NCI-H460 (cell line): ENCODE data around the gene UPK3A. TPM values are rescaled to one million over a fixed set of nuclear protein-coding genes. Genes with fewer than 3 reads are reported as not detected.
"Not testable (repeated sequence)": the region's sequence is repeated elsewhere in the genome, so short reads cannot be mapped to it uniquely, and the experiment has no call there.

Experiments
- DNase-seq: peaks from one replicate; pipeline ENCODE4 v3.0.0-alpha.2; 2016; ENCODE audit warnings: low read depth; ENCODE audit errors: extremely low read depth
- total RNA-seq: library from RNA; depleted of rRNA; stranded (reverse); fragments of >200 nt; shearing (Covaris generic); gene quantifications from 2 replicates; pipeline ENCODE4 v1.2.3, GENCODE V29; 2014

UPK3A gene
- total RNA-seq, 1 experiment from 2014 or later = not detected

DNA sequence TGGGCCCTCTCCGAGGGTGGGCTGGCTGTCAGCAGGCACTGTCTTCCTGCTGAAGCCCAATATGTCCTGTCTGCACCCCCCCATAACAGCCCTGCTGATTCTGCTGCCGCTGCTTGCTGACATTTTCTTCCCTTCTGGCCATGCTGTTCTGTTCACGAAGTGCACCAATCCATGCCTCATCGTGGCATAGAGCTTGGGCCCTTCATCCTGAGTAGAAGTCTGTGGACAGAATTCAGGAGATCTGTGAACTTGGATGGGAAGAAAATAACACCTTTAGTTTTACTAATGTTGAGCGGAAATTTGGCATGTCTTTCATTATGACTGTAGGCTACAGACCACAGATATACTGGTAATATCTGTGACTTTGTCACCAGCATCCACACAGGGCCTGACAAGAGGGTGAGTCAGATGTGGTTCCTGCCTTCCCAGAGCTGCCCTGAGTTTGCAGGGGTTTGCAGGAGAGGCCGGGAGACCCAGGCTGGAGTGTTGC is 29.9 kb upstream of the UPK3A start:
- no peak for DNase-seq

DNA sequence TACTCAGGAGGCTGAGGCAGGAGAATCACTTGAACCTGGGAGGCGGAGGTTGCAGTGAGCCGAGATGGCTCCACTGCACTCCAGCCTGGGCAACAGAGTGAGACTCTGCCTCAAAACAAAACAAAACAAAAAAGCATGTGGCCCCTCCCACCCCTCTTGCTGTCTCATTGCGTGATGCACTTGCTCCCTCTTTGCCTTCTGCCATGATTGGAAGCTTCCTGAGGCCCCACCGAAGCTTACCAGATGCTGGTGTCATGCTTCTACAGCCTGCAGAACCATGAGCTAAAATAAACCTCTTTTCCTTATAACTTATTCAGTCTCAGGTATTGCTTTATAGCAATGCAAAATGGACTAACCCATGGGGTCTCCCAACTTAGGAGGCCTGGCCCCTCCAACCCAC is 26.8 kb upstream of the UPK3A start:
- not testable (repeated sequence) for DNase-seq

DNA sequence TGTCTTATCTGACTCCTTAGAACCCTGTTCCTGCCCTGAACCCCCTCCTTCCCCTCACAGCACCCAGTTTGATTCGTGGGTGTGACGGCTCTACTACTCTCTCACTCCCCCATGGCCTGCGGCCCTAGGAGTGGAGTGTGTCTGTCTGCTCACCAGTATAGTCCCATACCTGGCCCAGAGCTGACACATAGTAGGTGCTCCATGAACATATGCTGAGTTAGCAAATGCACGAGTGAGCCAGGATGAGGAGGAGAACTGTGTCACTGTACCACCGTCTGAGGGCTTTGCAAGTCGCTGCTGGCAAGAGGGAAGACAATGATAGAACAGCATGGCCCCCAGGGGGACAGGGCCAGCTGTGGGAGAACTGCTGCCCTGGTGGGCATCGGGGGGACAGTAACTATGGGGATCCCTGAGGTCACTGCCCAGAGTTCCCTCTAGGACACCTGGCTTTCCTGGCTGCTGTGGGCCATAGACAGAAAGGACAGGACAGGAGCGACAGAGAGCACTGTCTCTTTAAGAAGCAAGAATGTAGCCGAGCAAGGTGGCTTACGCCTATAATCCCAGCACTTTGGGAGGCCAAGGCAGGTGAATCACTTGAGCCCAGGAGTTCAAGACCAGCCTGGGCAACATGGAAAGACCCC is 24.9 kb upstream of the UPK3A start:
- no peak for DNase-seq

DNA sequence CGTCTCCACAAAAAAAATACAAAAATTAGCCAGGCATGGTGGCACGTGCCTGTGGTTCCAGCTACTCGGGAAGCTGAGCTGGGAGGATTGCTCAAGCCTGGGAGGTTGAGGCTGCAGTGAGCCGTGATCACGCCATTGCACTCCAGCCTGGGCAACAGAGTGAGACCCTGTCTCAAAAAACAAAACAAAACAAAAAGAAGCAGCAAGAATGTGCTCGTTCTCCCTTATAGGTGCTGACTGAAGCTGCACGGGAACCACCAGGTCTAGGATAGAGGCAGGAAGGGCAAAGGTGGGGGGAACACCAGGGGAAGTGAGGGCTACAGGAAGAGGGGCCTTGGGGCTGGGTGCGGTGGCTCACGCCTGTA is 24.4 kb upstream of the UPK3A start:
- DNase-seq = not testable (repeated sequence)

DNA sequence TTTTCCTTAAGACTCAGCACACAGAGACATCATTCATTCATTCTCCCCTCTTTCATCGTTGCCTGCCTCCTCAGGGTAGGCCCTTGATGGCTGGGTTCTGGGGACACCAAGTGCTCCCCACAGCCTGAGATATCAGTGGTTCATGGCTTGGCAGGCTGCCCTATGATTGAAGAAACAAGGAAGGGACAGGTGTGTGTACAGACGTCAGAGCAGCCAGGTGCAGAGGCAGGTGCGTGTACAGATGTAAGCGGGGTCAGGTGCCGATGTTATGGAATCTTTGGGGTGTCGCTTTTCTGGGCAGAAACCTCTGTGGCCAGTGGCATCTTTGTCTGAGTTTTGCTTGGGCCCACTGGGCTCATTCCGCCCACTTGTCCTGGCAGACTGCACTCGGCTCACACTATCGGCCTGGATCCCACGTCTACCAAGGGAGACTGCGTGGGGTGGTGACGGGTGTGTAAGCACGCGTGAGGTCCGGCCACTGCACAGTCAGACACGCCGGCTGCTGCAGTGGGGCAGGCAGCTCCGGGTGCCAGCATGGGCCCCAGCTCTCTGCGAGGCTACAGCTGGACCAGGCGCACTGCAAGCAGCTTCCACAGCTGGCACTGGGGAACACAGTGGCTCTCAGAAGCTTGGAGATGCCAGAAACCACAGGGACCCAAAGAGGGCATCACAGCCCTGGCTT is 23.2 kb upstream of the UPK3A start:
- no peak for DNase-seq

DNA sequence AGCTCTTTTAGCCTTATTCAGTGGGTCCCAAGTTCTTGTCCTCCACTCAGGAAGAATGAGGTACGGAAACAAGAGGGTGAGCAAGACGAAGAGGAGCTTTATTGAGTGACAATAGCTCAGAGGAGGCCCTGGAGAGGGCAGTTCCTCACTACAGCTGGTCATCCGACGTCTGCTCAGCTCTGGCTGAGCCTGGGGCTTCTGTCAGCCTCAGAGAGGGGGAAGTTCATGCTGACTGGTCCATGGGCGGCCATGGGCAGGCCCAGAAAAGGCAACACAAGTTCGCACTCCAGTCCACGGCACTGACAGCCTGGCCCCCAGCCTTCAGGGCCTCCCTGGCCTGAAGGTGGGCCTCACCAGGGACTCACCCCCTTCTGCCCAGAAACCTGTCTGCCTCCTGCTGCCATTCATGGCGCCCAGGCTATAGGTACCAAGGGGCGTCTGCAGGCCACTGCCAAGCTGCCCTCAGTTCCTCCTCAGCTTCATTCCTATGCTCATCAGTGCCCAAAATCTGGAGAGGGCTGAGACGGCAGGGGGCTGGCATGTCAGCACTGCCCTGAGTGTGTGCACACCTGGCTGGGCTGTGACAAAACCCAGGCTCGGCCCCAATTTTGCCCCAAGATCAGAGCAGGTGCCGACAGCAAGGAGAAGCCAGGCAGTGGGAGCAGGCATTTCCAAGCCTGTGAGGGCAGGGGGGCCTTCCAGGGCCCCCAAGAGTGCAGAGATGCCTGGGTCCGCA is 22.4 kb upstream of the UPK3A start:
- no peak for DNase-seq

DNA sequence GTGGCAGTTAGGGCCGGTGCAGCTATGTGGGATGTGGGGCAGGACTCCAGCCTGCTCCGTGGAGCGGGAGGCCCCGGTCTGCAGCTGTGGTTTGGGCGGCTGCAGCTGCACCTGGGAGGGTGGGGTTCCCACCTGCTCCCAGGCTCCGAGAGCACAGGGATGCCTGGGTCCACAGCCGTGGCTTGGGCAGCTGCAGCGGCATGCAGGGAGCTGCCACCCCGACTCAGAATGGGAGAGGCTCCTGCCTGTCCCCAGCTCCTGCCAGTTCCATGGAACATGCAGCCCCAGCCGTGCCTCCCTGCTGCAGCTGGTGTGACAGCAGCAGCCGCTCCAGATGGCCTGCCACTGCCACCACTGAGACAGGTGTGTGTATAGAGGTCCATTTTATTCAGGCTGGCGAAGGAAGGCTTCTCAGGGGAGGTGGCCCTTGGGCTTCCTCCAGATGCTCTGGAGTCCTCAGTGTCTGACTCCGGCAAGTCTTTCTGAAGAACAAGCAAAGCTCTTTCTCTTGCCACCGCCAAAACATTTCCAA is 21.8 kb upstream of the UPK3A start:
- DNase-seq = no peak

DNA sequence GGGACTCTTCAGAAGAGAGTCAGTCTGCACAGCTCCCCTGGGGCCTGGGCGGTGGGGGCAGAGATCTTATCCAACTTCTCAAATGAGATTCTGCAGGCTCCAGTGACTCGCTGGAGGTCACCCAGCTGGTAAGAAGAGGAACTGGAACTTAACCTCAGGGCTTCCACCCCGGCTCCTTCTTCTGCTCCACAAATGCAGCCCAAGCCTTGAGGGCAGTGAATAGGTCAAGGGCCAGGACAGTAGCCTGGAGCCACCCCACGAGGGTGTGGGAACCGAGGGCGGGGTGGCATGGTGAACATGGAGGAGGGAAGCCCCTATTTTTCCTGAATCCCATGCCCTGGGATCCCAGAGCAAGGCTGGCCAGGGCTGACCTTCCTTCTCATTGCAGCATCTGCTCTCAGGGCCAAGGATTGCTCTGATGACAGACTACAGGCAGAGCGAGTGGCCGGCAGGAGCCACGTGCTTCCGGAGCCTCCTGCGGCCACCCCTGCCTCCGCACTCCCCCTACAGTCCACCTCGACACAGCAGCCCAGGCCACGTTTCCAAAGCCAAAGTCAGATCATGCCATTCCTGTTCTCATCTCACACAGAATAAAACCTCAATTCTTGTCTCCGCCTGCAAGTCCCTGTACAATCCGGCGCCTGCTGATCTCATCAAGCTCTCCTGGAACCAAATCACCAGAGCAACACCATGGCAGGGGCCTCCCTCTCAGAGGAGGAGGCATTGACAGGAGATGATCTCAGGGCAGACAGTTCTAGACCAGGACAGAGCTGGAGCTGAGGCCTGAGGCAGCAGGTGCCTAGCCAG is 21.1 kb upstream of the UPK3A start:
- peak; percentile 65 for DNase-seq

DNA sequence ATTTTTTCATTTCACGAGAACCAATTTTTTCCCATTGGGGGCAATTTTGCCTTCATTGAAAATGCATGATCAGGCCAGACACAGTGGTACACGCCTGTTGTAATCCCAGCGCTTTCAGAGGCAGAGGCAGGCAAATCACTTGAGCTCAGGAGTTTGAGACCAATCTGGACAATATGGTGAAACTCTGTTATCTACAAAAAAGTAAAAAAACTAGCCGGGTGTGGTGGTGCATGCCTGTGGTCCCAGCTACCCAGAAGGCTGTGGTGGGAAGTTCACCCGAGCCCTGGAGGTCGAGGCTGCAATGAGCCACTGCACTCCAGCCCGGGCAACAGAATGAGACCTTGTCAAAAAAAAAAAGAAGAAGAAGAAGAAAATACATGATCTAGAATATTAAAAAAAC is 19.2 kb upstream of the UPK3A start:
- DNase-seq = no peak

DNA sequence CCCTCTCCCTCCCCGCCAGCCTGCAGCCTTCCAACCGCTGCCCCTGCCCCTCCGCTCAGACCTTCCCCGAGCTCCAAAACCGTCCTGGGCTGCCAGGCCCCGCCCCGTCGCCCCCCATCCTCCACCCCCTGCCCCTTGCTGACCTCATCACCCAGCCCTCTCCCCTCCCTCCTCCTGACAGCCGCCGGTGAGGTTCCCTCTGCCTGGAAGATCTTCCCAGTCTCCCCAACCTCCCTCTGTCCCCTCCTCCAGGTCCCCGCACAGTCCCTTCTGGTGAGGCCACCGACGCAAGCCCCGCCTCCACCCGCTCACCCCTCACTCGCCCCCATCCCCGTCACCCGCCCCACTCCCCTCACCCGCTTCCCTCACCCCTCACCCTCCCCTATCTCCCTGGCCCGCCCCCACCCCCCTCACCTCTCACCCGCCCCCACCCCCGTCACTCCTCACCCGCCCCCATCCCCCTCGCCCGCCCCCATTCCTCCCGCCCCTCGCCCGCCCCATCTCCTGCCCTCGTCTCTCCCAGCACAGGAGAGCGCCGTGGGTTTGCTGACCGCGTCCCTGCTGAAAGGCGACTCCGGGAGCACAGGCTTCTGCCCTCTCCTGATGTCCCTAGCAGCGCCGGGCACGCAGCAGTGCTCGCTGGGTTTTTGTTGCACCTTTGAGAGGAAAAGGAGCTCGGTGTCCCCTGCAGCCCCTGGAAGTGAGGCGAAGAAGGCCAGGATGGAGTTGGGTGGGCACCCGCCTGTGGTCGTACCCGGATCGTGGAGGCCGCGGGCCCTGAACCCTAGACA is 16.4 kb upstream of the UPK3A start:
- no peak for DNase-seq

DNA sequence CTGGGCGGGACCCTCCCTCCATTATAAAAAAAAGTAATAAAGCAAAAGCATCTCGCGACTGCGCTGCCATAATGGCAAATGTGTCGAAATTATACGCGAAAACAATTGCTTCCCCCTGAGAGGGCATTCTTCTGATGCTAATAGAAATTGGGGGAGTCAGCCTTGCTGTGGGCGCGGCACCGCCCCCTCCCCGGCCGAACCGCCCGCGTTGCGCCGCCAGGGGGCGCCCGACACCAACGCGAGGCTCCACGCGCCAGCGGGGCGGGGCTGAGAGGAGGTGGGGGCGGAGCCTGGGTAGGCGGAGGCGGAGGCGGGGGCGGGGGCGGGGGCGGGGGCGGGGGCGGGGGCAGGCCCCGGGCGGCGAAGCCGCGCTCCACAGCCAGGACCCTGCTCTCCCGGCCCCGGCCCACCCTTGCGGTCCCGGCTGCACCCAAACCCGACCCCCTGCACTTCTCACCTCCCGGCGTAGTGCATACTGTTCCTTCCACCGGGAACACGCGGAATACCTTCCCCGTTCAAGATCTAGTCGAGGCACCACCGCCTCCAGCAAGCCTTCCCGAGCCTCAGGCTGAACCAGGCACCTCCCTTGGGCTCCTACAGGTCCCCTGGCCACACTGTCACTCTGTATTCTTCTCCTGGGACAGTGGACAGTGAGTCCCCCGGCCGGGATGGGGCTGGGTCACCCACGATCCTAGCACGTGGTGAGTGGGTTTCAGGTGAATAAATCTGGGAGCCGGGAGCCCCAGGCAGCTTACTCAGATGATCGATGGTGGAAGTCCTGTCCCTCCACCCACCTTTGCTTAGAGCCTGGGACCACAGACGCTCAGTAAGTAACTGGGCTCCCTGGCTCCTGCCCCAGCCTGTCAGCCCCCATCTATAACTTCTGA is 15.5 kb upstream of the UPK3A start:
- peak; percentile 60 for DNase-seq

DNA sequence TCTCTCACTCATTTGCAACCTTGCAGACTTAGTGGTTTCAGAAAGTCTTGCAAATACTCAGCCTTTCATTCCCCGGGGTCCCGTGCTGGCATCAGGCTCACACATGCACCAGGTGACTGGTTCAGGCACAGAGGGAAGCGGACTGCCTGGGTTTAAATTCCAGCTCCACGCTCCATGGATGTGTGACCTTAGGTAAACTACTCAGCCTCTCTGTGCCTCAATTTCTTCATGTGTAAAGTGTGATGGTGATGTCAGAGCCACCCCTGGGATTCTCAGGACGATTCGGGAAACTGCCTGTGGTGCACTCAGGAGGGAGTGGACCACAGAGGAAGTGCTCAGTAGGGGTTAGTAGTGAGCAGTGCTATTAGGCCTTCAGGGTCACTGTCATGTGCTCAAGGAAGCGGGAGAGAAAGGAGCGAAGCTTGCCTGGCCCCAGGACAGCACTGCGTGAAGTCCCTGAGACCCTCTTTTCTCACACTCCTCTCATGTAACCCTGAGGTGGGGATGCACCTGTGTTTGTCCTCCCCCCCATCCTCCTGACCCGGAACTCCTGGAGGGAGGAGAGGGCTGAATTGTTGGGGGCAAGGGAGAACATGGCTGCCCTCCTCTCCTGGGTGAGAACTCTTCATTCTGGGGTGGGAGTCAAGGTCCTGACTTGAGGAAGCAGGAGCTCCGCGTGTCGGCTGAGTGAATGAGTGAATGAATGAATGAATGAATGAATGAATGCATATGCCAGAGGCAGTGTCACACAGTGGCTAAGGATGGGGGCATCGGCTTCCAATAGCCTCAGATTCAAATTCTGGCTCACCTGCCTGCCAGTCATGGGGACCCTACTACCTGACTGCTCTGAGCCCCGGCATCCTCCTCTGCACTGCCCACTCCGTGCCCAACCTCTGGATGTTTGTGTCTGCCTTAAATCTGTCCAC is 14.4 kb upstream of the UPK3A start:
- DNase-seq = no peak

DNA sequence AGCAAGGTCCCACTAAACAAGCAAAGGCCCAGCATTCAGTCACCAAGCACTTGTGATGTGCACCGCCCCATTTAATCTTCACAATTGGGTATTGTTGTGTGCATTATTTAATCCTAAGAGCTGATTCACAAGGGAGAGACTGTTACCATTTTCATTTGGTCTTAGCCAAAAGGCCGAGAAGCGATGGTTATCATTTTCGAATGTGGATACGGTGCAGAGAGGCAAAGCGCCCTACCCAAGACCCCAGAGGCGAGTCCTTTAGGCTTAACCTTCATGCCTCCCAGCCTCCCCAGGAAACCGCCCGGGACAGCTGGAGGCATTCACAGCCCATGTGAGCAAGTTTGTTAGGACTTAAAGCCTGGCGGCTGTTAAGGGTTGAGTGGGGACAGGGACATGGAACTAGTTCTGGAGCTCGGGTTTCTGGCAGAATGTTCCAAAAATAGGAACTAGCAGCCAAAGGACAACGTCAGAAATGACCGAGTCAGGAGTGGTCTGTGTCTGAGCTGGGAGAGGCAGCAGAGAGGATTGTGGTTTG is 13.0 kb upstream of the UPK3A start:
- no peak for DNase-seq

DNA sequence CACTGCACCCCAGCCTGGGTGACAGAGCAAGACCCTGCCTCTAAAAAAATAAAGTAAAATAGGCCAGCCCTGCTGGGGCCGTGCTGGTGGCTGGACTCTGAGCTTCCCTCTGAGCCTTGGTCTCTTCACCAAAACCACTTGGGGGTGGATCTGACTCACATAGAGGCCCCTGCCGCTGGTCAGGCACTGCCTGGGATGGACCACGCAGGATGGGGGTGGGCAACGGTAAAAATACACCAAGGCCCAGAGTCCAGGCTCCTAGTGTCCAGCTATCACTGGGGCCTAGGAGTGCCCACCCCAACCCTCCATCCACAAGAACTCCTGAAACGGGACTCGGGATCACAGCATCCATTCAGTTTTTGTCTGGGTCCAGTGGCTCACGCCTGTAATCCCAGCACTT is 12.3 kb upstream of the UPK3A start:
- no peak for DNase-seq

DNA sequence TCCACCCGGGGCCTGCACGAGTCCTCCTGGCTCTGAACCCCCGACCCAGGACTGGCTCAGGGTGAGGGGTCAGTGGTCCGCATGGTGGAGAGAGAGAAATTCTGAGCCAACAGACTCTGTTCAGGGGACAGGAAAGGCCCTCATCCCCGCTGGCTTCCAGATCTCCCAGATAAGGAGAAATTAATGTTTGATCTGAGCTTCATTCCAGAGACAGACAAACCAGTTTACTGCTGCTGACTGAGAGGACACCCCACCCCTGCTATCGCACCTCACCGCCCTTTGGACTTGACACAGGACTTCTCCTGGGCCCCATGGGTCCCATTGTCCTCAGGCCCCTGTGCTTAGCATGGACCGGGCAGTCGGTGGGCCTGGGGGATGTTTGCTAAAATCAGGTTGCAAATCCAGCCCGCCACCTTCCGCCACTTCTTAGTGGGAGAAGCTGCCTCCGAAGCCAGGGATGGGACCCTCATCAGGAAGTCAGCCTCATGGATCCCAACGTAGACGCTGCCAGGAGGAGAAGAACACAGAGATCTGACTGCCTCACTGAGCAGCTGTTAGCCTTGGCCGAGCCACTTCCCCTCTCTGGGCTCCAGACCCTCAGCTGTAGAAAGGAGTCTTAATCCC is 11.2 kb upstream of the UPK3A start:
- DNase-seq = no peak

DNA sequence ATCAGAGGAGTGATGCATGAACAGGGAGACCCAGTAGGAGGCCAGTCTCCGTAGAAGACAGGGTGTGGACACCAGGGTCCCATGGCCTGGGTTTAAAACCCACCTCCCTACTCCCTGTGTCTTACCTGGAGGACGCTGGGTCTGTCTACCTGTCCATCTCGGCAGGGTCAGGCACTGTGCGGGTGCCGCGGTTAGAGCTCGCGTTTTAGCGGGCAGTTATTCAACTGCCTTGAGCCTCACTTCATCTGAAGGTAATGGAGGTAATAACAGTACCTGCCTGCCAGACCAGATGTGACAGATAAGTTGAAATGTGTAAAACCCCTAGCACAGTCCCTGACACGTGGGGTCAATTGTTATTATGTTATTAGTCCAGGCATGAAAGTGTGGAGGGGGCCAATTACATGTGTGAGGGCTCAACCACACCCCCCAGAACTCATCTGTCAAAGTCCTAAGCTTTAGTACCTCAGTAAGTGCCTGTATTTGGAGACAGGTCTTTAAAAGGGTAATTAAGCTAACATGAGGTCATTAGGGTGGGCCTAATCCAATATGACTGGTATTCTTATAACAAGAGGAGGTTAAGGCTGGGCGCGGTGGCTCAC is 8.1 kb upstream of the UPK3A start:
- DNase-seq = no peak

DNA sequence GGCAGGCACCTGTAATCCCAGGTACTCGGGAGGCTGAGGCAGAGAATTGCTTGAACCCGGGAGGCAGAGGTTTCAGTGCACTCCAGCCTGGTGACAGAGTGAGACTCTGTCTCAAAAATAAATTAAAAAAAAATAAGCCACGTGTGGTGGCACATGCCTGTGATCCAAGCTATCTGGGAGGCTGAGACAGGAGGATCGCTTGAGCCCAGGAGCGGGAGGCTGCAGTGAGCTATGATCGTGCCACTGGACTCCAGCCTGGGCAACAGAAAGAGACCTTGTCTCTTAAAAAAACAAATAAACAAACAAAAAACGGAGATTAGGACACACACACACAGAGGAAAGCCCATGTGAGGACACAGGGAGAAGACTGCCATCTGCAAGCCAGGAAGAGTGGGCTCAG is 7.0 kb upstream of the UPK3A start:
- DNase-seq = not testable (repeated sequence)
